ENCODE data around the gene MSANTD2.

MSANTD2 gene

DNA sequence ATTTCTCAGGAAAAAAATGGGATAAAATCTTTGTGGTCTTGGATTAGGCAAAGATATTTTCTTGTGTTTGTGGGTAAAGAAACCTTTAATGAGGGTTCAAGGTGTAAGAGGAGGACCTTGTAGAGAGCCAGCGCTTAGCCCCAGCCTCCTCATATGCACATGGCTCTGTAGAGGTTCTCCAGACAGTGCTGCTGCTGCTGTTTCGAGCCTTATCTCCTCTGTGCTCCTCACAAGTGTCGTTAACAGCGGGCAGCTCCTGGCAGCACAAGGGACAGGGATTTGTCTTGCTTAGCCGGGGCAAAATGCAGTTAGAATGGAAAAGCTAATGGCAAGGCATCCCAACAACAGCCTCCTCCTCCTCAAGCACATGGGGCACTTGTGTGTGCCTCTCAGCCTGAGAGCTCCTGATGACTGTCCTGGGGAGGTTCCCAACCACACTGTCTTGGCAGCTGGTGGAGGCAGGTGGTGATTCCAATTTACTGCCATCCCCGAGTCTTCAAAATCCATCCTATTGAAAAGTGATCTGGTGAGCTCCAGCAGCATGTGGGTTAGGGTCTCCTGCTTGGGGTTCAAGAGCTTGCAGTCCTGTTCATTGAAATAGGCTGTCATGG, 7.6 kb upstream of the MSANTD2 start:
- DNase-seq (ENCODE audit: low spot score), result no peak
- no peak overlapping the region for H3K4me3 ChIP-seq

DNA sequence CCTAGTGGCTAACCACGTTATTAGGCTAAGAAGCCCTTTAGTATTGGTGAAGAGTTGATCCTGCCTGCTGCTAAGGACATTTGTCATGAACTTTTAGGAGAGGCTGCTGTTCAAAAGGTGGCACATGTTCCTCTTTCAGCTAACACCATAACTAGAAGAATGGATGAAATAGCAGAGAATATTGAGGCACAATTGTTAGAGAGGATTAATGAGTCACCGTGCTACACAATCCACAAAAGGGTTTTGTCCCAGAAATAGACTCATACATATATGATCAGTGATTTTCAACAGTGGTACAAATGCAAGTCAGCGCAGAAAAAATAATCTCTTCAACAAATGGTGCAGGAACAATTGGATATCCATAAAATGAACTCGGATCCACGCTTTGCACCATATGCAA, 7.0 kb upstream of the MSANTD2 start:
- no peak for DNase-seq (ENCODE audit: low spot score)
- Histone ChIP-seq H3K4me3 (no peak overlapping the region), H3K27ac (no peak overlapping the region)
- TF ChIP-seq, protein P1, sequence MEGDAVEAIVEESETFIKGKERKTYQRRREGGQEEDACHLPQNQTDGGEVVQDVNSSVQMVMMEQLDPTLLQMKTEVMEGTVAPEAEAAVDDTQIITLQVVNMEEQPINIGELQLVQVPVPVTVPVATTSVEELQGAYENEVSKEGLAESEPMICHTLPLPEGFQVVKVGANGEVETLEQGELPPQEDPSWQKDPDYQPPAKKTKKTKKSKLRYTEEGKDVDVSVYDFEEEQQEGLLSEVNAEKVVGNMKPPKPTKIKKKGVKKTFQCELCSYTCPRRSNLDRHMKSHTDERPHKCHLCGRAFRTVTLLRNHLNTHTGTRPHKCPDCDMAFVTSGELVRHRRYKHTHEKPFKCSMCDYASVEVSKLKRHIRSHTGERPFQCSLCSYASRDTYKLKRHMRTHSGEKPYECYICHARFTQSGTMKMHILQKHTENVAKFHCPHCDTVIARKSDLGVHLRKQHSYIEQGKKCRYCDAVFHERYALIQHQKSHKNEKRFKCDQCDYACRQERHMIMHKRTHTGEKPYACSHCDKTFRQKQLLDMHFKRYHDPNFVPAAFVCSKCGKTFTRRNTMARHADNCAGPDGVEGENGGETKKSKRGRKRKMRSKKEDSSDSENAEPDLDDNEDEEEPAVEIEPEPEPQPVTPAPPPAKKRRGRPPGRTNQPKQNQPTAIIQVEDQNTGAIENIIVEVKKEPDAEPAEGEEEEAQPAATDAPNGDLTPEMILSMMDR (IDR thresholded peaks at IDR 0.05), result no peak

More for the DNA sequence above, 7.6 kb upstream of the MSANTD2 start:
- H3K27ac ChIP-seq, result no peak overlapping the region
- TF ChIP-seq, protein P1 (IDR thresholded peaks at IDR 0.05), result no peak

DNA sequence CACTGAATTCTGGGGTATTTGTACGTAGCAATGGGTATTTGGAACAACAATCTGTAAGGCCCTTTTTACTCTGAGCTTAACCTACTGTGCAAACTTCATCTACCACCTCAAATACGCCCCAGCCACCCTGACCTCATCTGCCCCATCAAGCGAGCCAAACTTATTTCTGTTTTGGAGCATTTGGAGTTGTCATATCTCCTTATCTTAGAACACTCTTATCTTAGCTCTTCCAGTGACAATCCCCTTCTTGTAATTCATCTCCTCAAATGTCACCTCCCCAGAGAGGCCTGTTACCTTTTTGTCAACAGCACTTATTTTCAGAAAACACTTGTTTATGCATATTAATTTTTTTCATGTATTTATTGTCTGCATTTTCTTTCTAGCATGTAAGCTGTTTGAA, 4.7 kb upstream of the MSANTD2 start:
- no peak overlapping the region for H3K4me3 ChIP-seq

DNA sequence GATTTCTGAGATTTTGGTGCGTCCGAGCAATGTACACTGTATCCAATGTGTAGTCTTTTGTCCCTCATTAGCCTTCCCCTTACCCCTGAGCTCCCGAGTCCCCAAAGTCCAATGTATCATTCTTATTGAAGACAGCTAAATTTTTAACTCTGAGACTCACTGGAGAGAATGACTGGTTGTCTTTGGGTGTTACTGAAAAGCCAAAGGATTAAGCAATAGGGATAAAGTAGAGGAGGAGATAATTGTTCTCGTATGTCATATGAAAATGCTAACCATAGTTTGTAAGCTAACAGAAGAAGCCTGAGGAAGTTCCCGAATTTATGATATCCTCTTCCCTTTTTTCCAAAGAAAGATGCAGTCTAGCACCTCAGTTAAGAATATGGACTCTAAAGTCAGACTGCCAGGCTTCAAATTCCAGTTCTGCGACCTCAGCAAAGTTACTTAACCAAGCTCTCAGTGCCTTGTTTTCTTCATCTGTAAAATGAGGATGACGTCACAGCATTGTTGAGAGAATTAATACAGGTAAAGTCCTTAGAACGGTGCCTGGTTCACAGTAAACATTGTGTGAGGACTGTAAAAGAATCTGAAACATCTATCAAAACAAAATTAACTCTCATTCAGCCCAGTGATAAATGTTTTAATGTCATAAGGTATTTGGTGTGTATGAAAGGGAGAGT, 1.6 kb upstream of the MSANTD2 start:
- TF ChIP-seq, protein P1 (IDR thresholded peaks at IDR 0.05), result no peak
- H3K27ac ChIP-seq, result peak overlapping the region in 1 of 2 donors; percentile 1
- H3K4me3 ChIP-seq, result no peak overlapping the region

More for the DNA sequence above, 4.7 kb upstream of the MSANTD2 start:
- no peak for DNase-seq (ENCODE audit: low spot score)
- TF ChIP-seq, protein P1 (IDR thresholded peaks at IDR 0.05), result no peak
- no peak overlapping the region for H3K27ac ChIP-seq

DNA sequence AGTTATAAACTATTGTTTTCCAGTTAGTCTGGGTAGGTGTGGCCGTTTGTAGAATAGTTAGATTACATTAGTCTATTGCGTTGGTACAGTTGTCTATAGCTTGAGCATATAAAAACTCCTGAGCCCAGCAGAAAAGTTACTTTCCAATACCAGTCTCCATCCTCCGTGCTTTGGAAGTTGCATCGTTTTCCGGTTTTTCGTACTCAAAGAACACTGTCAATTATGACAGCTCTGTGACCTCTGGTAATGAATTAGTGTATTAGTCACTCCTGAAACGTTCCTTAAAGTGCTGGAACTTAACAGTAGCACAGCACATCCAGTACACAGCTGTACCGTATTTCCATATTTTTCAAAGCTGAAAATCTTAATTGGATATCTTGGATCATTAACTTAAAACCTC, 808 bp upstream of the MSANTD2 start:
- TF ChIP-seq, protein P1 (IDR thresholded peaks at IDR 0.05), result no peak
- no peak for DNase-seq (ENCODE audit: low spot score)
- Histone ChIP-seq H3K27ac (peak overlapping the region; percentile 96 to 99), H3K4me3 (peak overlapping the region; percentile 98)

More for the DNA sequence above, 1.6 kb upstream of the MSANTD2 start:
- DNase-seq (ENCODE audit: low spot score), result no peak

DNA sequence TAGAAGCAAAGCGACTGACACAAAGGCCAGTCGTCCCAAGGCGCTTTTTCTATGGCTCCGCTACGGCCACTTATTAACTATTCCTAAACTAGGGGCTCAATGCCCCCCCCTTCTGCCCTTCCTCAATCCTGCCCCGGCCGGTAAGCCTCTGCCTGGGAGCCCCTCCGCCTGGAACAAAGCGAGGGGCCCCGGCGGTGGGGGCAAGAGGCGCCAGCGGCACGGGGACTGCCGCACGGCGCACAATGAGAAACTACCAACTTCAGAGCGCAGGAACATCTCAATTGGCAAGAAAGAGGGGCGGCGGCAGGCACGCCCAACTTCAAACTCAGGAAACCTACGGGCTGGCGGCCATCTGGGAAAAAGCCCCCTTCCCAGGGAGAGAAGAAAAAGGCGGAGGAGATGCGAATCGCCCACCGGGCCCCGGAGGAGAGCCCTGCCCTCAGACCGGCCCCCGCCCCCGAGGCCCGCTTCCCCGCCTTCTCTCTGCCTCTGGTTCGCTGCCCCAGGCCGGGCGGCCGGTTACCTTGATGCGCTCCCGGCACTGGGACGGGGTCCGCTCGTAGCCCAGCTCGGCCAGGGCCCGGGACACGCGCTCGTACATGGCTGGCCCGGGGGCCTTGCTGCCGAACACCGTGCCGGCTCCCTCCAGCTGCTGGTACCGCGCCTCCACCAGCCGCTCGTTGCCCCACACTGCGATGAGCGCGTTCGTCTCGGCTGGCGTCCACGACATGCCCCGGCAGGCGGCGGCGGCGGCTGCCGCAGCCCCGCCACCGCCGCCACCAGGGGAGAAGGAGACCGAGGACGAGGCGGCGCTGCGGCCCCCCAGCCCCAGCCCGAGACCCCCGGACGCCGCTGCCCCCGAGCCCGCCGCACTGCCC, 619 bp downstream of the MSANTD2 start:
- Histone ChIP-seq H3K4me3 (peak overlapping the region; percentile 98), H3K27ac (peak overlapping the region; percentile 96 to 99)
- TF ChIP-seq, protein P1 (IDR thresholded peaks at IDR 0.05), result no peak
- peak; percentile 74 for DNase-seq (ENCODE audit: low spot score)
